Endometrium (tissue), 2 donors: Measurements from ENCODE around the gene CNNM1.

ENCODE experiments used
- FAIRE-seq: peaks from 2 replicates; lab custom pipeline; 2012; peaks lifted over from hg19 to GRCh38; lab: Jason Lieb, UNC
- donor health status: control.
- donor health status: control.

CNNM1 gene

DNA sequence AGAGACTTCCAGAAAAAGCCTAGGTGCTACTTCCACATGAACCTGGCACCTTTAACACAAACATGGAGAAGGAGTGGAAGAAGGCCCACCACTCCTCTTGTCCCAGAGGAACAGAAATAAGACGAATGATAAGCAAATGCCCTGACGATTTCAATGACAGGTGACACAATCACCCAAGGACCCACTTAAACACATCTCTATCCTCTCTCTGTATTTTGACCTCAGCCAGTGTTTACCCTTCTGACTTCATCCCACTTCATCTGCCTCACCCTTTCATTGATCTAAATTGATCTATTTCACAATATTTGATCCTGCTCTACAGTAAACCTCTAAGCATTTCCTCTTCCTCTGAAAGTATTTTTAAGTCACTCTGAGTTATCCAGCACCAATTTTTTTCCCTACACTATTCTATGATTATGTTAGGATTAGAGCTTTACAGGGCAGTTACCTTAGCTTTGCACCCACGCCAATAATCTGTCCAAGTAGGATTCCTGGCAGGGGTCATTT lies 92.1 kb downstream of the CNNM1 start:
- FAIRE-seq = no peak

- no peak for FAIRE-seq
These were observed 93.5 kb downstream of the CNNM1 start for GRCh38 chr10:99422529-99423096.

DNA sequence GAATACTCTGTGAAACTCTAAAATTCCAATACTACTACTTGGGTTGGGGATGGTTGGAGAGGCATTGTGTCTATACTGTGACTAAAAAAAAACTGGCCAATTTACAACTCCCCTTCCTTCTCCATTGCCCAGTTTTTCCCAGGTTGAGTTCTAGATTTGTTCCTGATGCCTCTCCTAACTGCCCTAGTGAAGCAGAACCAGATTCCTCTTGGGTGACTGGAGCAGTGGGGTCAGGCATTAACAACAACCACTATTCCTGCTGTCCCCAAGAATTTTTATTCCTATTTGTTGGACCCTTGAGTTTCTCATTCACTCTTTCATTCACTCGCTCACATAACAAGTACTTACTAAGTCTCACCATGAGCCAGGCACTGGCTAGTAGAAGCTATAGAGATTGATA lies 95.5 kb downstream of the CNNM1 start:
- FAIRE-seq = no peak

DNA sequence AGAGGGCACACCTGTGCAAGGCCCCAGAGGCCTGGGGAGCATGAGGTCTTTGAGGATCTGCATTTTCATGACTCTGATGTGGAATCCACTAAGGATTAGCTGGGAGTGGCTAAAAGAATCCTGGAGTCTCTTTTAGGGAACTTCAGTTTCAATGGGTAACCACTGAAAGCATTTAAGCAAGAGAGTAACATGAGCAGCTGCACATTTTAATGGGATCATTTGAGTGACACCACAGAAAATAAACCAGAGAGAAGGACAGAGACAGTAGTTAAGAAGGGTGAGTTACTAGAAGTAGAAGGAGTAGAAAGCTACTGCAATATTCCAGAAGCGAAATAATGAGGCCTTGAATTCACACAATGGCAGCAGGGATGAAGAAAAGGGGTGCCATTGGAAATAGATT lies 96.0 kb downstream of the CNNM1 start:
- FAIRE-seq = no peak

DNA sequence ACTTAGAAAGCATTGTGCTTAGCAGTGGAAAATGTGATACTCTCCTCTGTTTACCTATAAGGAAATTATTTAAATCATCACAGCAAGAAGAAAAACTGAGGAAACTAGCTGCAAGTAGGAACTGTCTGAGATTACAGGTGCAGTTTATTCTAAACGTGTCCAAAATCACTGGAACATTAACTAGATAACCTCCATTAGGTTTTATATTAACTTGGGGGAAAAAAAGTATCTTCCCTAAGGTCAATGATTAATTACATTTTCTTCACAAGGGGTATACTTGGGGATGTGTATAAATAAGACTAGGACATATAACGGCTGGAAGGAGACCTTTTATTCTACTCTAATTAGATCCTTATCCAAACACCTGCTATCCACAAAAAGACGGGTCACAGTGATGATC lies 97.5 kb downstream of the CNNM1 start:
- FAIRE-seq = no peak

DNA sequence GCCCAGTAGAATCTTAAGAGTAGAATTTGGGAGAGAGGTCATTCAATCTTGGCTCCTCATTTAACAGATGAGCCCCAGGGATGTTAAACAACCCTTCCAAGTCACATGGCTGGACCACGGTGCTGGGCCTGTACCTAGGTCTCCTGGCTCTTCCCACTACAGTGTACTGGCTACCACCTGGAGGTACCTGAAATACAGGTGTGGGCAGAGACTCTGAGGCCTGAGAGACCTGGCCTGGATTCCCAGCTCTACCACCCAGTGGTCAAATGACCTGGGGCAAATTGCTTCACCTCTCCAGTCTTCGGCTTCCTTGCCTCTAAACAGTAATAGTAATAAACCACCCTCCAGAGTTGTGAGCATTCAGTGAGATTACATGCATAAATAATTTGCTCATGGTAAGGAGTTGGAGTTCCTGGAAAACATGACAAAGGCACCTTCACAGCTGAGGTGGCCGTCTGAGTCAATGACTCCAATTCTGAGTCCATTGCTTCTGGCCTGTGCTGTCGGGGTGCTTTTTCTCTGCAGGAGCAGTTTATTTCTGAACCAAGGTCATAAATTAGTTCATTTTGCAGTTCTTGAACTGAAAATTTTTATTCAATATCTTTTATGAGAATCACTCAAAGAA lies 98.5 kb downstream of the CNNM1 start:
- FAIRE-seq = no peak

DNA sequence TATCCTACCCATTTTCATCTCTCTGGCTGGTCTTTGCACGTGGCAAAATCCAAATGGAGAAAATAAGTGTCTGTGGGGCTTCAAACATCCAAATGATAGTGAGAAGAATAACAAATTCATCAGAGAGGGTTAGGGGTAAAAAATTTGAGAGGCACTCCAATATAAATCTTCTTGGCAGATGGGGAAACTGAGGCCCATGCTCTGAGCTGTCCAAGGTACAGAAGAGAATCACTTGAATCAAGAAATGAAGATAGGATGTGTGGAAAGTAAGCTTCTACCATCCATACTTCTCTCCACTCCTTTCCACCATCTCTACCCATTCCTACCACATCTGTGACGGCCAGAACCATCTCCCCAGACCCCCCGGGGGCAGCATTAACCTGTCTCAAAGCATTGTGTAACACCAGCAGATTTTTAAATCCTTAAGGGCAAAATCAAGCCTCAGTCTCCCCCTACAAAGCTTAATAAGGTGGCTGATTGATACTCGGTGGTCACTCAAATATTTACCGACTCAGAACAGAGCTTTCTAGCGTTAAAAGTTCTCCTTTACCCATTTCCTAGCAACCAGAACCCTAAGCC lies 100.5 kb downstream of the CNNM1 start:
- FAIRE-seq = no peak

- no peak for FAIRE-seq
These were observed 100.9 kb downstream of the CNNM1 start for GRCh38 chr10:99430116-99430450.

- peak; percentile 99 for FAIRE-seq
These were observed 101.5 kb downstream of the CNNM1 start, which contains the start of gene GOT1 for GRCh38 chr10:99430451-99431189. TSS of gene GOT1 (minus strand) at chr10:99430624. CDS start at chr10:99430565, 59 bp downstream.

DNA sequence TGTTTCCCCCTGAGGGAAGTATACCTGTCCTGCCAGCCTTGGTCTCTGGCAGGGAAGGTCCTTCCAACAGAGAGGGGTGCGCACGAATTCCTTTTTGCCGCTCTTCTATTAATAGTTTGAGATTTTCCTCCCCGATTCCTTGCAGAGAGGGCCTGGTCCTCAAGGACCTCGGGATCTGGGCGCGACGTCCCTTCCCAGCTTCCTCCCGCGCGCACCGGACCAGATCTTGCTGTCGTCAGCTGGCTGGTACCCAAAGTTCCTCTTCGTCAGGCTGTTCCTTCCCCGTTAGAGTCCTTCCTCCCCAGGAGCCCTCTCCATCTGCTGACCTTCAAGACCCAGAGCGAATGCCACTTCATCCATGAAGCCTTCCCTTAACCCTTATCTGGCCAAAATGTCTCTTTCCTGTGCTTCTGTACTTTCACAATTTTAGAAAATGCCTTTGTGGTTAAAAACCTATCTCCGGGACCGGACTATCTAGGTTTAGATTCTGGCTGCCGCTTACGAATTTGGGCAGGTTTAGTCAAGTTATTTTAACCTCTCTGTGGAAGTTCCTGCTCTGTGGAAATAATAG lies 102.1 kb downstream of the CNNM1 start:
- no peak for FAIRE-seq

GRCh38 chr10:99432047-99432446 lies 102.9 kb downstream of the CNNM1 start:
- FAIRE-seq = no peak

GRCh38 chr10:99432881-99433280 lies 103.7 kb downstream of the CNNM1 start:
- FAIRE-seq = no peak

GRCh38 chr10:99433378-99434020 lies 104.3 kb downstream of the CNNM1 start:
- no peak for FAIRE-seq

- FAIRE-seq = peak; percentile 96
These were observed 107.0 kb downstream of the CNNM1 start for GRCh38 chr10:99435986-99436638.

GRCh38 chr10:99438890-99439289 lies 109.7 kb downstream of the CNNM1 start:
- FAIRE-seq = no peak

- FAIRE-seq = no peak
These were observed 113.2 kb downstream of the CNNM1 start for GRCh38 chr10:99442394-99442793.

DNA sequence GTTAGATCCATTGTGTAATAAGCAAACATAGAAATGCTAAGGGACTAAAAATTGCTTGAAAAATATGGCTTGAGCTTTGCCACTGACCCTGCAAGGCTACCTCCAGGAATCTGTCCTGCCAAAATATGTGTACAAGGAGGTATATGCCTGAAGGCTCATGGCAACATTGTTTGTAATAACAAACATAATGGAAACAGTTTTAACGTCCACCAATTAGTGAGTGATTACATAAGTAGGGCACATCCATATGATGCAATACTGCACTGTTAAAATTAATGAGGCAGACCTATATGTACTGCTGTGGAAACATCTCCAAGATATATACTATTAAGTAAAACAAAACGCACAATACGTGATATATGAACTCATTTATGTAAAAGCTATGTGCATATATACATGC lies 114.3 kb downstream of the CNNM1 start:
- no peak for FAIRE-seq
